ENCODE measurements around the gene DPP6. TPM values are rescaled to one million over a fixed set of nuclear protein-coding genes. Genes with fewer than 3 reads are reported as not detected.
A peak's percentile ranks its signal among the peaks of the same experiment; 100 is the strongest.

Gene DPP6
- total RNA-seq, 2 donors from 2014 or later = 0.05 to 38.7 TPM

GRCh38 chr7:154503962-154504550 lies 451.9 kb downstream of the DPP6 start:
- TF ChIP-seq POLR2AphosphoS5 (IDR thresholded peaks at IDR 0.05) (no peak), CTCF (IDR thresholded peaks at IDR 0.05) (peak in 3 of 4 experiments; percentile 41 to 71 (median 48))
- Histone ChIP-seq H3K4me1 (replicated peaks) (no peaks in the 10 kb centered on the region), H3K4me3 (no peak overlapping the region), H3K36me3 (no peaks in the 10 kb centered on the region), H3K27me3 (replicated peaks; ENCODE audit: insufficient read depth) (no peaks in the 10 kb centered on the region), H3K27ac (no peak overlapping the region), H3K9me3 (no peaks in the 10 kb centered on the region)
- intact Hi-C loops (cut with DNase I) = no loop called here
- DNase-seq (ENCODE audit: low spot score) = no peak
- WGBS = 50% methylated on average over 5 of the region's 5 CpGs

GRCh38 chr7:154504918-154505317 lies 452.7 kb downstream of the DPP6 start:
- Histone ChIP-seq H3K9me3 (no peaks in the 10 kb centered on the region), H3K27me3 (replicated peaks; ENCODE audit: insufficient read depth) (peaks cover 2% of the 10 kb centered on the region), H3K36me3 (no peaks in the 10 kb centered on the region), H3K4me3 (no peak overlapping the region), H3K4me1 (replicated peaks) (no peaks in the 10 kb centered on the region), H3K27ac (no peak overlapping the region)
- no peak for TF ChIP-seq POLR2A (IDR thresholded peaks at IDR 0.05)
- no peak for TF ChIP-seq POLR2AphosphoS5 (IDR thresholded peaks at IDR 0.05)
- TF ChIP-seq CTCF (IDR thresholded peaks at IDR 0.05) = no peak
- DNase-seq (ENCODE audit: low spot score) = no peak
- intact Hi-C loops (cut with DNase I) = no loop called here

- no peaks in the 10 kb centered on the region for H3K4me1 ChIP-seq (replicated peaks)
- intact Hi-C loops (cut with DNase I) = no loop called here
- H3K9me3 ChIP-seq = no peaks in the 10 kb centered on the region
- no peak overlapping the region for H3K4me3 ChIP-seq
- H3K36me3 ChIP-seq = no peaks in the 10 kb centered on the region
- no peak for DNase-seq (ENCODE audit: low spot score)
- WGBS = 70% methylated on average over 4 of the region's 4 CpGs
- peaks cover 2% of the 10 kb centered on the region for H3K27me3 ChIP-seq (replicated peaks; ENCODE audit: insufficient read depth)
- H3K27ac ChIP-seq = no peak overlapping the region
- TF ChIP-seq POLR2AphosphoS5 (IDR thresholded peaks at IDR 0.05) (no peak), CTCF (IDR thresholded peaks at IDR 0.05) (no peak), POLR2A (IDR thresholded peaks at IDR 0.05) (no peak)
Observed at GRCh38 chr7:154505362-154505761, 453.2 kb downstream of the DPP6 start.

- TF ChIP-seq POLR2A (IDR thresholded peaks at IDR 0.05) (no peak), POLR2AphosphoS5 (IDR thresholded peaks at IDR 0.05) (no peak), CTCF (IDR thresholded peaks at IDR 0.05) (no peak)
- Histone ChIP-seq H3K27ac (no peak overlapping the region), H3K4me1 (replicated peaks) (no peaks in the 10 kb centered on the region), H3K27me3 (replicated peaks; ENCODE audit: insufficient read depth) (peaks cover 2% of the 10 kb centered on the region), H3K9me3 (no peaks in the 10 kb centered on the region), H3K36me3 (no peaks in the 10 kb centered on the region), H3K4me3 (no peak overlapping the region)
- WGBS = 81% methylated on average over 3 of the region's 3 CpGs
- intact Hi-C loops (cut with DNase I) = no loop called here
- DNase-seq (ENCODE audit: low spot score) = no peak
Observed at GRCh38 chr7:154509192-154509591, 457.0 kb downstream of the DPP6 start.

- no peak for DNase-seq (ENCODE audit: low spot score)
- WGBS = 87% methylated on average over 7 of the region's 7 CpGs
- no peak for TF ChIP-seq POLR2A (IDR thresholded peaks at IDR 0.05)
- Histone ChIP-seq H3K27ac (no peak overlapping the region), H3K27me3 (replicated peaks; ENCODE audit: insufficient read depth) (peaks cover 2% of the 10 kb centered on the region), H3K9me3 (no peaks in the 10 kb centered on the region), H3K4me1 (replicated peaks) (no peaks in the 10 kb centered on the region), H3K4me3 (no peak overlapping the region), H3K36me3 (no peaks in the 10 kb centered on the region)
- intact Hi-C loops (cut with DNase I) = no loop called here
Observed at GRCh38 chr7:154512121-154512833, 460.1 kb downstream of the DPP6 start.
